BJ (cell line): ENCODE measurements around the gene TRIM66. TPM values are rescaled to one million over a fixed set of nuclear protein-coding genes. Genes with fewer than 3 reads are reported as not detected.

Source experiments
- CTCF ChIA-PET: fragments of 350-600 bp; formaldehyde crosslinking; extraction: SDS; loops from one replicate; lab custom pipeline; 2021; ENCODE audit warnings: antibody characterized with exemption, inconsistent platforms; lab: Yijun Ruan, JAX
- POLR2A ChIA-PET: fragments of 300-600 bp; sonication (Branson Sonifier 250); formaldehyde crosslinking; extraction: SDS; loops from one replicate; lab custom pipeline; 2021; ENCODE audit warnings: antibody characterized with exemption; lab: Charles Lee
- DNase-seq: peaks from one replicate; pipeline ENCODE4 v3.0.0-alpha.2; 2011; ENCODE audit warnings: low read depth
- H3K27me3 ChIP-seq: 2 replicates; pipeline ENCODE4 v1.6.0; 2011; ENCODE audit warnings: low read length; ENCODE audit not compliant: control insufficient read depth, insufficient read depth
- H3K36me3 ChIP-seq: 2 replicates; pipeline ENCODE4 v1.5.1; 2011; ENCODE audit warnings: low read length; ENCODE audit not compliant: control insufficient read depth, insufficient read depth
- H3K4me3 ChIP-seq: 2 replicates; pipeline ENCODE4 v1.5.1; 2011; ENCODE audit warnings: low read depth, mild to moderate bottlenecking, control low read depth, low read length
- CTCF ChIP-seq: IDR thresholded peaks from 2 replicates; pipeline ENCODE4 v1.5.1; 2011; ENCODE audit warnings: low read depth, mild to moderate bottlenecking, control low read depth, inconsistent platforms, low read length, moderate library complexity; ENCODE audit not compliant: insufficient read depth
- polyA plus RNA-seq: library from polyadenylated mRNA; depleted of rRNA; stranded (reverse); fragments of >200 nt; gene quantifications from 2 replicates; pipeline ENCODE4 v1.2.3, GENCODE V29; 2011

The TRIM66 gene
- polyA plus RNA-seq, 1 experiment: 5.6 TPM

GRCh38 chr11:8688414-8689362 lies 6.2 kb upstream of the TRIM66 start:
- POLR2A ChIA-PET: interaction anchor here (0.6 to 1.5 kb wide), 4 partner anchors 11 to 144 kb away, joined by 3 to 5 read pairs (median 4); no protein-coding TSS in a partner anchor
- no peaks in the 10 kb centered on the region for H3K27me3 ChIP-seq
- 0 out of 2 replicates have a peak, but pooled peaks have one; percentile 11 for TF ChIP-seq CTCF
- peak overlapping the region; percentile 53 for H3K4me3 ChIP-seq
- peak; percentile 78 for DNase-seq
- CTCF ChIA-PET: interaction anchor here (0.6 to 1.7 kb wide), 5 partner anchors 85 to 146 kb away, joined by 3 to 4 read pairs (median 3); no protein-coding TSS in a partner anchor
- H3K36me3 ChIP-seq: peaks cover 23% of the 10 kb centered on the region

GRCh38 chr11:8686325-8686724 lies 3.9 kb upstream of the TRIM66 start:
- ChIA-PET POLR2A (no interaction called here), CTCF (no interaction called here)
- Histone ChIP-seq H3K36me3 (peaks cover 12% of the 10 kb centered on the region), H3K27me3 (no peaks in the 10 kb centered on the region), H3K4me3 (no peak overlapping the region)
- TF ChIP-seq CTCF: no peak
- DNase-seq: no peak

GRCh38 chr11:8685820-8686219 lies 3.4 kb upstream of the TRIM66 start:
- Histone ChIP-seq H3K4me3 (no peak overlapping the region), H3K36me3 (peaks cover 12% of the 10 kb centered on the region), H3K27me3 (no peaks in the 10 kb centered on the region)
- no peak for DNase-seq
- ChIA-PET POLR2A (no interaction called here), CTCF (no interaction called here)
- no peak for TF ChIP-seq CTCF

- no peaks in the 10 kb centered on the region for H3K27me3 ChIP-seq
- H3K36me3 ChIP-seq: peaks cover 12% of the 10 kb centered on the region
- H3K4me3 ChIP-seq: no peak overlapping the region
- ChIA-PET POLR2A (interaction anchor here (0.6 kb wide), 1 partner anchor 22 kb away, joined by 4 read pairs; no protein-coding TSS in a partner anchor), CTCF (no interaction called here)
- no peak for TF ChIP-seq CTCF
- no peak for DNase-seq
These were observed 2.8 kb upstream of the TRIM66 start for GRCh38 chr11:8685306-8685705.

- ChIA-PET POLR2A (interaction anchor here (0.6 kb wide), 1 partner anchor 22 kb away, joined by 4 read pairs; no protein-coding TSS in a partner anchor), CTCF (interaction anchor here (0.6 to 1.5 kb wide), 2 partner anchors 11 to 88 kb away, joined by 3 to 4 read pairs; no protein-coding TSS in a partner anchor)
- Histone ChIP-seq H3K36me3 (peaks cover 12% of the 10 kb centered on the region), H3K27me3 (no peaks in the 10 kb centered on the region), H3K4me3 (peak overlapping the region; percentile 92)
- no peak for TF ChIP-seq CTCF
- DNase-seq: no peak
These were observed 2.3 kb upstream of the TRIM66 start for GRCh38 chr11:8684600-8685290.
